Liver (tissue), 9 donors: ENCODE data around the gene GFY. TPM values are rescaled to one million over a fixed set of nuclear protein-coding genes. Genes with fewer than 3 reads are reported as not detected.

Experiments used
- DNase-seq: peaks from one replicate; pipeline ENCODE4 v3.0.0-alpha.2; 2017; ENCODE audit warnings: low spot score
- H3K27ac ChIP-seq, 2 donors: one replicate each; pipeline ENCODE4 v1.7.0; 2013; ENCODE audit warnings: inconsistent platforms in 2 of 2, low read length in 2 of 2, control low read depth in 1 of 2, low read depth in 1 of 2, mild to moderate bottlenecking in 1 of 2
- H3K27me3 ChIP-seq, 4 donors: one replicate each; pipeline versions ENCODE4 v1.6.1 to v1.7.0; 2013; ENCODE audit warnings: low read length in 3 of 4, inconsistent platforms in 1 of 4, mild to moderate bottlenecking in 1 of 4, moderate library complexity in 1 of 4; ENCODE audit not compliant: control insufficient read depth in 4 of 4, insufficient read depth in 4 of 4
- H3K36me3 ChIP-seq, 4 donors: one replicate each; pipeline versions ENCODE4 v1.6.1 to v1.7.0; 2013; ENCODE audit warnings: low read length in 3 of 4, mild to moderate bottlenecking in 3 of 4, low read depth in 1 of 4, moderate library complexity in 1 of 4; ENCODE audit not compliant: control insufficient read depth in 4 of 4, insufficient read depth in 3 of 4
- H3K4me1 ChIP-seq, 4 donors: one replicate each; pipeline versions ENCODE4 v1.6.1 to v1.7.0; 2013; ENCODE audit warnings: low read length in 3 of 4, mild to moderate bottlenecking in 3 of 4, moderate library complexity in 1 of 4; ENCODE audit not compliant: control insufficient read depth in 4 of 4, insufficient read depth in 4 of 4
- H3K4me3 ChIP-seq, 3 donors: one replicate each; pipeline versions ENCODE4 v1.6.1 to v1.7.0; 2013; ENCODE audit warnings: low read length in 3 of 3, control low read depth in 1 of 3, low read depth in 1 of 3, mild to moderate bottlenecking in 1 of 3
- H3K9ac ChIP-seq, 2 donors: one replicate each; pipeline ENCODE4 v1.7.0; 2013; ENCODE audit warnings: low read length in 2 of 2, mild to moderate bottlenecking in 2 of 2, moderate library complexity in 2 of 2, control low read depth in 1 of 2, low read depth in 1 of 2
- H3K9me3 ChIP-seq, 4 donors: one replicate each; pipeline versions ENCODE4 v1.6.1 to v1.7.0; 2013; ENCODE audit warnings: low read length in 3 of 4; ENCODE audit not compliant: control insufficient read depth in 4 of 4
- ATF3 ChIP-seq: IDR thresholded peaks from 2 replicates; pipeline ENCODE4 v1.6.1; 2016; ENCODE audit warnings: antibody characterized with exemption
- CTCF ChIP-seq: fragments of 150-350 bp; IDR thresholded peaks from 2 replicates; pipeline ENCODE4 v1.5.1; 2017; ENCODE audit warnings: improper control_type of control experiment, low read depth, low read length; ENCODE audit not compliant: missing input control
- EGR1 ChIP-seq, 2 donors: IDR thresholded peaks; 2 replicates each; pipeline ENCODE4 v1.6.1; 2016 to 2018; ENCODE audit warnings: antibody characterized with exemption in 2 of 2, low read depth in 2 of 2
- FOXA1 ChIP-seq: IDR thresholded peaks from 2 replicates; pipeline ENCODE4 v1.6.1; 2016; ENCODE audit warnings: antibody characterized with exemption
- FOXA2 ChIP-seq: IDR thresholded peaks from 2 replicates; pipeline ENCODE4 v1.6.1; 2016; ENCODE audit warnings: antibody characterized with exemption
- GABPA ChIP-seq, 2 donors: IDR thresholded peaks in 1 of 2; conservative IDR thresholded peaks in 1 of 2; 2 replicates each; pipeline ENCODE4 v1.6.1; 2016; ENCODE audit warnings: antibody characterized with exemption in 2 of 2, mild to moderate bottlenecking in 1 of 2, moderate library complexity in 1 of 2
- HNF4A ChIP-seq, 2 donors: conservative IDR thresholded peaks; 2 replicates each; pipeline ENCODE4 v1.6.1; 2016; ENCODE audit warnings: antibody characterized with exemption in 2 of 2, mild to moderate bottlenecking in 2 of 2
- HNF4G ChIP-seq: IDR thresholded peaks from 2 replicates; pipeline ENCODE4 v1.6.1; 2016; ENCODE audit warnings: antibody characterized with exemption
- JUND ChIP-seq, 2 donors: IDR thresholded peaks; 2 replicates each; pipeline ENCODE4 v1.6.1; 2016; ENCODE audit warnings: antibody characterized with exemption in 2 of 2
- MAX ChIP-seq: IDR thresholded peaks from 2 replicates; pipeline ENCODE4 v1.6.1; 2016; ENCODE audit warnings: antibody characterized with exemption
- NR2F2 ChIP-seq: IDR thresholded peaks from 2 replicates; pipeline ENCODE4 v1.6.1; 2016; ENCODE audit warnings: antibody characterized with exemption
- RAD21 ChIP-seq, 2 donors: IDR thresholded peaks; 2 replicates each; pipeline ENCODE4 v1.6.1; 2016; ENCODE audit warnings: antibody characterized with exemption in 2 of 2, mild to moderate bottlenecking in 2 of 2
- REST ChIP-seq: IDR thresholded peaks from 2 replicates; pipeline ENCODE4 v1.6.1; 2016; ENCODE audit warnings: antibody characterized with exemption, mild to moderate bottlenecking
- RXRA ChIP-seq, 2 donors: IDR thresholded peaks; 2 replicates each; pipeline ENCODE4 v1.6.1; 2017 to 2018; ENCODE audit warnings: antibody characterized with exemption in 2 of 2, mild to moderate bottlenecking in 1 of 2
- SP1 ChIP-seq: IDR thresholded peaks from 2 replicates; pipeline ENCODE4 v1.6.1; 2018; ENCODE audit warnings: antibody characterized with exemption, mild to moderate bottlenecking
- TAF1 ChIP-seq: conservative IDR thresholded peaks from 2 replicates; pipeline ENCODE4 v1.6.1; 2016; ENCODE audit warnings: antibody characterized with exemption, mild to moderate bottlenecking
- YY1 ChIP-seq: IDR thresholded peaks from 2 replicates; pipeline ENCODE4 v1.6.1; 2016; ENCODE audit warnings: antibody characterized with exemption, mild to moderate bottlenecking
- ZBTB33 ChIP-seq: IDR thresholded peaks from 2 replicates; pipeline ENCODE4 v1.6.1; 2016; ENCODE audit warnings: antibody characterized with exemption
- WGBS: extraction: QIAGEN DNeasy Blood & Tissue Kit; methylation state at CpG from one replicate; pipeline ENCODE4 v1.1.7; 2013; 5-methylcytosine and 5-hydroxymethylcytosine counted together
- polyA plus RNA-seq, 2 donors: library from polyadenylated mRNA; stranded (reverse) in 1 of 2; unstranded in 1 of 2; fragments of 200-250 nt in 1 of 2; fragments of >200 nt in 1 of 2; fragmentation: Nextera tagmentation in 1 of 2; extraction: Ambion mirVana in 1 of 2; gene quantifications; one replicate each; pipeline versions ENCODE4 v1.2.1 to v1.2.3, GENCODE V29; 2013 to 2015
- total RNA-seq, 2 donors: library from RNA; depleted of rRNA; stranded (reverse); fragments of >200 nt; gene quantifications; one replicate each; pipeline ENCODE4 v1.2.3, GENCODE V29; 2014
- donor health status: healthy.
- donor health status: healthy.
- donor health status: healthy.
- donor health status: healthy.
- donor health status: healthy.

GFY gene
- total and polyA plus RNA-seq, 4 donors: not detected

- TF ChIP-seq RXRA (IDR thresholded peaks at IDR 0.05) (no peak), REST (no peak), TAF1 (no peak), RAD21 (IDR thresholded peaks at IDR 0.05) (no peak), ATF3 (no peak), HNF4A (conservative IDR thresholded peaks at IDR 0.05) (no peak), HNF4G (no peak), YY1 (no peak)
These were observed 3.9 kb upstream of the GFY start (continued) for GRCh38 chr19:49421039-49421877.

GRCh38 chr19:49421878-49422202 is 3.3 kb upstream of the GFY start:
- 29% methylated on average over 3 of the region's 3 CpGs for WGBS
- H3K9me3 ChIP-seq: no peaks in the 10 kb centered on the region

More at GRCh38 chr19:49421878-49422202, 3.3 kb upstream of the GFY start:
- DNase-seq: no peak
- peaks cover 6 to 27% (median 15%) of the 10 kb centered on the region in 4 donors for H3K27me3 ChIP-seq
- H3K27ac ChIP-seq: no peak overlapping the region
- H3K9ac ChIP-seq: no peak overlapping the region
- peaks cover 5 to 11% (median 7%) of the 10 kb centered on the region in 4 donors for H3K4me1 ChIP-seq
- H3K4me3 ChIP-seq: no peak overlapping the region
- TF ChIP-seq RAD21 (IDR thresholded peaks at IDR 0.05): no peak
- no peak for TF ChIP-seq FOXA2
- no peak for TF ChIP-seq HNF4A (conservative IDR thresholded peaks at IDR 0.05)
- no peak for TF ChIP-seq REST
- no peak for TF ChIP-seq TAF1
- no peak for TF ChIP-seq EGR1 (IDR thresholded peaks at IDR 0.05; ENCODE audit: low read depth in 2 of 2)
- no peak for TF ChIP-seq CTCF
- TF ChIP-seq HNF4G: no peak
- no peak for TF ChIP-seq NR2F2
- TF ChIP-seq FOXA1: no peak
- no peak for TF ChIP-seq RXRA (IDR thresholded peaks at IDR 0.05)
- no peak for TF ChIP-seq SP1
- TF ChIP-seq GABPA (IDR thresholded peaks at IDR 0.05 in 1 of 2, conservative IDR thresholded peaks at IDR 0.05 in 1 of 2): no peak
- no peak for TF ChIP-seq JUND (IDR thresholded peaks at IDR 0.05)
- no peak for TF ChIP-seq ATF3
- TF ChIP-seq MAX: no peak
- no peak for TF ChIP-seq ZBTB33
- TF ChIP-seq YY1: no peak
- H3K36me3 ChIP-seq: no peaks in the 10 kb centered on the region
